H9 (cell line): Measurements from ENCODE around the gene KCTD17. TPM values are rescaled to one million over a fixed set of nuclear protein-coding genes. Genes with fewer than 3 reads are reported as not detected.

Experiments
- DNase-seq: peaks from one replicate; pipeline ENCODE4 v3.0.0-alpha.2; 2017
- H2AFZ ChIP-seq: one replicate; pipeline ENCODE4 v1.6.1; 2013; ENCODE audit warnings: mild to moderate bottlenecking, low read length, control low read depth, moderate library complexity
- H2AK5ac ChIP-seq: 2 replicates; pipeline ENCODE4 v1.6.1; 2013; ENCODE audit warnings: low read length, control low read depth, mixed read lengths; ENCODE audit not compliant: insufficient read length
- H2BK120ac ChIP-seq: one replicate; pipeline ENCODE4 v1.6.1; 2013; ENCODE audit warnings: low read depth, mild to moderate bottlenecking, low read length, control low read depth, inconsistent platforms; ENCODE audit not compliant: poor library complexity, severe bottlenecking
- H2BK12ac ChIP-seq: 2 replicates; pipeline ENCODE4 v1.6.1; 2013; ENCODE audit warnings: low read length, control low read depth, mixed read lengths, low read depth; ENCODE audit not compliant: insufficient read length
- H2BK15ac ChIP-seq: 2 replicates; pipeline ENCODE4 v1.6.1; 2013; ENCODE audit warnings: low read depth, low read length, control low read depth
- H2BK20ac ChIP-seq: one replicate; pipeline ENCODE4 v1.6.1; 2013; ENCODE audit warnings: low read depth, mild to moderate bottlenecking, low read length, control low read depth, inconsistent platforms; ENCODE audit not compliant: poor library complexity, severe bottlenecking
- H2BK5ac ChIP-seq: 2 replicates; pipeline ENCODE4 v1.6.1; 2013; ENCODE audit warnings: low read length, control low read depth, mixed read lengths; ENCODE audit not compliant: insufficient read length
- H3K14ac ChIP-seq: 2 replicates; pipeline ENCODE4 v1.6.1; 2013; ENCODE audit warnings: low read length, control low read depth; ENCODE audit not compliant: insufficient read depth
- H3K18ac ChIP-seq: 2 replicates; pipeline ENCODE4 v1.6.1; 2013; ENCODE audit warnings: low read depth, mild to moderate bottlenecking, mixed read lengths, low read length, control low read depth; ENCODE audit not compliant: insufficient read length
- H3K23ac ChIP-seq: 2 replicates; pipeline ENCODE4 v1.6.1; 2013; ENCODE audit warnings: low read length, control low read depth, mixed read lengths, low read depth; ENCODE audit not compliant: insufficient read length
- H3K23me2 ChIP-seq: 2 replicates; pipeline ENCODE4 v1.6.1; 2013; ENCODE audit warnings: low read depth, mild to moderate bottlenecking, mixed read lengths, low read length, control low read depth; ENCODE audit not compliant: insufficient read length, poor library complexity, severe bottlenecking
- H3K27ac ChIP-seq: 2 replicates; pipeline ENCODE4 v1.5.1; 2013; ENCODE audit warnings: low read length, control low read depth, mixed read lengths, low read depth; ENCODE audit not compliant: insufficient read length
- H3K27me3 ChIP-seq: 2 replicates; pipeline ENCODE4 v1.6.1; 2013; ENCODE audit warnings: low read length, control low read depth, inconsistent platforms; ENCODE audit not compliant: insufficient read depth
- H3K4ac ChIP-seq: 2 replicates; pipeline ENCODE4 v1.6.1; 2013; ENCODE audit warnings: low read depth, mild to moderate bottlenecking, control low read depth, inconsistent platforms, low read length, moderate library complexity
- H3K4me1 ChIP-seq: 2 replicates; pipeline ENCODE4 v1.6.1; 2013; ENCODE audit warnings: low read length, control low read depth, inconsistent platforms; ENCODE audit not compliant: insufficient read depth
- H3K4me2 ChIP-seq: 2 replicates; pipeline ENCODE4 v1.6.1; 2013; ENCODE audit warnings: low read length, control low read depth, mixed read lengths; ENCODE audit not compliant: insufficient read length, insufficient read depth
- H3K56ac ChIP-seq: 2 replicates; pipeline ENCODE4 v1.6.1; 2013; ENCODE audit warnings: low read depth, mild to moderate bottlenecking, mixed read lengths, low read length, control low read depth; ENCODE audit not compliant: insufficient read length
- H3K79me1 ChIP-seq: 2 replicates; pipeline ENCODE4 v1.6.1; 2013; ENCODE audit warnings: low read depth, mild to moderate bottlenecking, moderate library complexity, low read length, control low read depth, inconsistent platforms; ENCODE audit not compliant: insufficient read depth, poor library complexity, severe bottlenecking
- H3K79me2 ChIP-seq: 2 replicates; pipeline ENCODE4 v1.6.1; 2013; ENCODE audit warnings: low read length, control low read depth, inconsistent platforms; ENCODE audit not compliant: insufficient read depth
- H3K9ac ChIP-seq: 2 replicates; pipeline ENCODE4 v1.6.1; 2013; ENCODE audit warnings: low read length, control low read depth, mixed read lengths; ENCODE audit not compliant: insufficient read length; ENCODE audit errors: extremely low read depth
- H3K9me3 ChIP-seq: one replicate; pipeline ENCODE4 v1.6.1; 2013; ENCODE audit warnings: low read depth, low read length, inconsistent platforms; ENCODE audit not compliant: control insufficient read depth
- H3T11ph ChIP-seq: one replicate; pipeline ENCODE4 v1.6.1; 2013; ENCODE audit warnings: mild to moderate bottlenecking, low read length, control low read depth, inconsistent platforms
- H4K20me1 ChIP-seq: one replicate; pipeline ENCODE4 v1.6.1; 2013; ENCODE audit not compliant: control insufficient read depth, insufficient read length, insufficient read depth
- H4K5ac ChIP-seq: 2 replicates; pipeline ENCODE4 v1.6.1; 2013; ENCODE audit warnings: low read depth, mild to moderate bottlenecking, mixed read lengths, low read length, control low read depth; ENCODE audit not compliant: insufficient read length
- H4K8ac ChIP-seq: replicated peaks from 2 replicates; pipeline ENCODE4 v1.6.1; 2013; ENCODE audit warnings: low read length, control low read depth, mixed read lengths, low read depth; ENCODE audit not compliant: insufficient read length
- H4K91ac ChIP-seq: 2 replicates; pipeline ENCODE4 v1.6.1; 2013; ENCODE audit warnings: low read depth, mild to moderate bottlenecking, moderate library complexity, mixed read lengths, low read length, control low read depth; ENCODE audit not compliant: insufficient read length
- H3K27ac Mint-ChIP-seq, 3 experiments: 2 replicates in 2 of 3; 3 replicates in 1 of 3; pipeline ENCODE4 v1.8.0; 2020 to 2021; ENCODE audit warnings: mixed read lengths in 3 of 3, mild to moderate bottlenecking in 1 of 3, moderate library complexity in 1 of 3
- H3K27me3 Mint-ChIP-seq: 2 replicates; pipeline ENCODE4 v1.8.0; 2021; ENCODE audit warnings: low read depth, mild to moderate bottlenecking, moderate library complexity, mixed read lengths
- H3K36me3 Mint-ChIP-seq, 3 experiments: 2 replicates in 2 of 3; 3 replicates in 1 of 3; pipeline ENCODE4 v1.8.0; 2020 to 2021; ENCODE audit warnings: low read depth in 3 of 3, mixed read lengths in 3 of 3; ENCODE audit not compliant: insufficient read depth in 1 of 3
- H3K4me1 Mint-ChIP-seq, 2 experiments: 2 replicates each; pipeline ENCODE4 v1.8.0; 2020; ENCODE audit warnings: mixed read lengths in 2 of 2
- H3K4me3 Mint-ChIP-seq, 2 experiments: 2 replicates in 1 of 2; 3 replicates in 1 of 2; pipeline ENCODE4 v1.8.0; 2020 to 2021; ENCODE audit warnings: mild to moderate bottlenecking in 2 of 2, mixed read lengths in 2 of 2, moderate library complexity in 1 of 2
- H3K9me3 Mint-ChIP-seq, 2 experiments: 2 replicates in 1 of 2; 3 replicates in 1 of 2; pipeline ENCODE4 v1.8.0; 2020; ENCODE audit warnings: mild to moderate bottlenecking in 2 of 2, mixed read lengths in 2 of 2, moderate library complexity in 1 of 2
- CTCF ChIP-seq: fragments of 200-600 bp; sonication (generic); conservative IDR thresholded peaks from 3 replicates; pipeline ENCODE4 v1.8.0; 2021; ENCODE audit warnings: antibody characterized with exemption, mild to moderate bottlenecking
- WGBS: extraction: QIAGEN DNeasy Blood & Tissue Kit; methylation state at CpG from one replicate; pipeline ENCODE4 v1.1.7; 2013; ENCODE audit warnings: missing lambda C conversion rate, low lambda C conversion rate, mixed read lengths; ENCODE audit not compliant: insufficient read length; ENCODE audit errors: extremely low coverage; 5-methylcytosine and 5-hydroxymethylcytosine counted together
- total RNA-seq: library from RNA; stranded (reverse); gene quantifications from 2 replicates; pipeline ENCODE4 v1.2.1, GENCODE V29; 2021

KCTD17 gene
- total RNA-seq, 1 experiment from 2014 or later = 34.1 TPM

- no peak overlapping the region for H3K4me3 Mint-ChIP-seq
- Histone ChIP-seq H4K8ac (no peak overlapping the region), H3K27ac (no peak overlapping the region), H3K4me2 (no peak overlapping the region), H3K23me2 (peaks cover 5% of the 10 kb centered on the region), H3T11ph (no peak overlapping the region), H2BK12ac (no peak overlapping the region), H2BK5ac (no peak overlapping the region), H2BK120ac (no peak overlapping the region), H4K5ac (no peak overlapping the region), H4K20me1 (no peaks in the 10 kb centered on the region), H2BK20ac (no peak overlapping the region), H2BK15ac (no peak overlapping the region), H3K27me3 (no peaks in the 10 kb centered on the region; the same call in 1 of the 2 replicates), H3K14ac (no peak overlapping the region), H2AK5ac (no peak overlapping the region), H3K4me1 (no peaks in the 10 kb centered on the region), H3K56ac (no peak overlapping the region), H3K79me1 (no peaks in the 10 kb centered on the region), H4K91ac (no peak overlapping the region), H3K4ac (no peak overlapping the region), H3K9ac (no peak overlapping the region), H2AFZ (no peak overlapping the region), H3K9me3 (no peaks in the 10 kb centered on the region), H3K79me2 (no peaks in the 10 kb centered on the region), H3K23ac (no peak overlapping the region), H3K18ac (no peak overlapping the region)
- peaks cover 4 to 14% of the 10 kb centered on the region in 2 experiments for H3K4me1 Mint-ChIP-seq
- no peak for TF ChIP-seq CTCF
- no peaks in the 10 kb centered on the region; a peak in 1 of 5 replicates for H3K9me3 Mint-ChIP-seq
- no peak overlapping the region for H3K27ac Mint-ChIP-seq
- DNase-seq = no peak
- peaks cover 28% of the 10 kb centered on the region for H3K27me3 Mint-ChIP-seq
- no CpG with 5 or more reads among the region's 2 CpGs for WGBS
- peaks cover 0 to 10% (median 0%) of the 10 kb centered on the region in 3 experiments; a peak in 3 of 7 replicates for H3K36me3 Mint-ChIP-seq
Observed at GRCh38 chr22:37049224-37049623, 2.3 kb upstream of the KCTD17 start.
